Measurements from ENCODE around the gene DNAH1. TPM values are rescaled to one million over a fixed set of nuclear protein-coding genes. Genes with fewer than 3 reads are reported as not detected.

DNAH1 gene
- total and polyA plus RNA-seq, 2 experiments from 2014 or later, result 4.0 to 4.2 TPM

DNA sequence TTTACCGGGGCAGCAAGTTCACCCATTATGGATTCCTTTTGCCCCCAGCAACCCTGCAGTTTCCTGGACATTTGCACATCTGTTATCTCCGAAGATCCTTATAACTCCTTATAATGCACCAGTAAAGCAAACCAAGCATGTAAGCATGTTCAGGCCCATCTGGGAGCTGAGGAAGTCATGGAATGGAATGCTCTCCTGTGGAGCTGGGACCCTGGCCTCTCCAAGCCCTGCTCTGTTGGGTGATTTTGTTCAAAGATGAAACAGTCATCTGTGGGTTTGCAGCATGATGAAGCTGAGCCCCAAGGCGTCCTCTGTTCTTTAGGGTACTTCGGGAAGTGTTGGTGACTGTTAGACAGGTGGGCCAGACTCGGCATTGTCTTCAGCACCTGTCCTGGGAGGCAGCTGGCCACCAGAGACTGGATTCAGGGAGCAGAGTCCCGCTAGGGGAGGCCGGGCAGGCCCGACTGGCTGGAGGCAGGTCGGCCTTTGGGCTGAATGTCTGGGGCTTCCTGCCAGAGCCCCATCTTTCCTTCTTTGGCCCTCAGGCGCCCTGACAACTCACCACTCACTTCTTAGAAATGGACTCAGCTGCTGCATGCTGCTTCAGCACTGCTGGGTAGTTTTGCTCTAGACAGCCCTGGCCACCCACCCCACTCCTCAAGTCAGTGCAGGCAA lies 3.9 kb downstream of the DNAH1 start:
- Histone ChIP-seq H3K4me2 (no peak overlapping the region), H3K27me3 (no peaks in the 10 kb centered on the region), H4K20me1 (ENCODE audit: insufficient read depth, poor library complexity, severe bottlenecking) (no peaks in the 10 kb centered on the region), H3K4me1 (ENCODE audit: insufficient read depth) (peaks cover 8% of the 10 kb centered on the region), H3K4me3 (no peak overlapping the region), H3K9me3 (ENCODE audit: low read depth) (no peaks in the 10 kb centered on the region), H3K79me2 (no peaks in the 10 kb centered on the region), H3K9me2 (replicated peaks; ENCODE audit: insufficient read depth) (no peaks in the 10 kb centered on the region), H3K36me3 (replicated peaks; ENCODE audit: insufficient read depth, low read depth) (no peaks in the 10 kb centered on the region), H3K27ac (no peak overlapping the region), H2AFZ (no peak overlapping the region)
- TF ChIP-seq EZH2 (IDR thresholded peaks at IDR 0.05; ENCODE audit: borderline replicate concordance) (no peak), EZH2phosphoT487 (IDR thresholded peaks at IDR 0.05; ENCODE audit: low read depth, severe bottlenecking, unreplicated experiment) (no peak)
- TF ChIP-seq, protein P1, sequence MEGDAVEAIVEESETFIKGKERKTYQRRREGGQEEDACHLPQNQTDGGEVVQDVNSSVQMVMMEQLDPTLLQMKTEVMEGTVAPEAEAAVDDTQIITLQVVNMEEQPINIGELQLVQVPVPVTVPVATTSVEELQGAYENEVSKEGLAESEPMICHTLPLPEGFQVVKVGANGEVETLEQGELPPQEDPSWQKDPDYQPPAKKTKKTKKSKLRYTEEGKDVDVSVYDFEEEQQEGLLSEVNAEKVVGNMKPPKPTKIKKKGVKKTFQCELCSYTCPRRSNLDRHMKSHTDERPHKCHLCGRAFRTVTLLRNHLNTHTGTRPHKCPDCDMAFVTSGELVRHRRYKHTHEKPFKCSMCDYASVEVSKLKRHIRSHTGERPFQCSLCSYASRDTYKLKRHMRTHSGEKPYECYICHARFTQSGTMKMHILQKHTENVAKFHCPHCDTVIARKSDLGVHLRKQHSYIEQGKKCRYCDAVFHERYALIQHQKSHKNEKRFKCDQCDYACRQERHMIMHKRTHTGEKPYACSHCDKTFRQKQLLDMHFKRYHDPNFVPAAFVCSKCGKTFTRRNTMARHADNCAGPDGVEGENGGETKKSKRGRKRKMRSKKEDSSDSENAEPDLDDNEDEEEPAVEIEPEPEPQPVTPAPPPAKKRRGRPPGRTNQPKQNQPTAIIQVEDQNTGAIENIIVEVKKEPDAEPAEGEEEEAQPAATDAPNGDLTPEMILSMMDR (IDR thresholded peaks at IDR 0.05; ENCODE audit: poor library complexity), result no peak
- DNase-seq (ENCODE audit: low spot score), result no peak
- 84% methylated on average over 10 of the region's 10 CpGs for WGBS (ENCODE audit: low lambda C conversion rate, missing lambda C conversion rate)

DNA sequence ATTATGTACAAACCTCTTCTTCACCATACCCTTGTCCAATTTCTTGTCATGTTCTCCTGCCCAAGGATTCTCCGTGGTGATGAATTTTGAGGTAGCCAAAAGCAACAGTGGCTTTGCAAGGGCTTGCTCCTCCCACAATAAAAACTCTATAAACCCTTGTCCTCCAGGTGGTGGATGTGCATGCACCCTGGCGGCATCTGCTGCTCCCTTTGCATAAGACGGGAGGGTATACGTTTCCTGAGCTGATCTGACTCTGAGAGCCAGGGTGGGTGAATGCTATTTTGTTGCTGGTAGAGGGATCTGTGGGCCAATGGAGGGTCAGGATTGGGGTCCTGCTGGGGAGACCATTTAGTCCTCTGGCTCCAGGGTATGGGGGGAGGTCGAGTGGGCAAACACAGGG lies 5.4 kb downstream of the DNAH1 start:
- no peak for DNase-seq (ENCODE audit: low spot score)
- Histone ChIP-seq H3K36me3 (replicated peaks; ENCODE audit: insufficient read depth, low read depth) (no peaks in the 10 kb centered on the region), H3K9me3 (ENCODE audit: low read depth) (no peaks in the 10 kb centered on the region), H3K27me3 (no peaks in the 10 kb centered on the region), H2AFZ (no peak overlapping the region), H4K20me1 (ENCODE audit: insufficient read depth, poor library complexity, severe bottlenecking) (no peaks in the 10 kb centered on the region), H3K4me1 (ENCODE audit: insufficient read depth) (peaks cover 8% of the 10 kb centered on the region), H3K4me2 (no peak overlapping the region), H3K4me3 (no peak overlapping the region), H3K79me2 (no peaks in the 10 kb centered on the region), H3K9me2 (replicated peaks; ENCODE audit: insufficient read depth) (no peaks in the 10 kb centered on the region), H3K27ac (no peak overlapping the region)
- TF ChIP-seq EZH2phosphoT487 (IDR thresholded peaks at IDR 0.05; ENCODE audit: low read depth, severe bottlenecking, unreplicated experiment) (no peak), EZH2 (IDR thresholded peaks at IDR 0.05; ENCODE audit: borderline replicate concordance) (no peak)
- TF ChIP-seq, protein P1 (IDR thresholded peaks at IDR 0.05; ENCODE audit: poor library complexity), result no peak
- 82% methylated on average over 5 of the region's 5 CpGs for WGBS (ENCODE audit: low lambda C conversion rate, missing lambda C conversion rate)

DNA sequence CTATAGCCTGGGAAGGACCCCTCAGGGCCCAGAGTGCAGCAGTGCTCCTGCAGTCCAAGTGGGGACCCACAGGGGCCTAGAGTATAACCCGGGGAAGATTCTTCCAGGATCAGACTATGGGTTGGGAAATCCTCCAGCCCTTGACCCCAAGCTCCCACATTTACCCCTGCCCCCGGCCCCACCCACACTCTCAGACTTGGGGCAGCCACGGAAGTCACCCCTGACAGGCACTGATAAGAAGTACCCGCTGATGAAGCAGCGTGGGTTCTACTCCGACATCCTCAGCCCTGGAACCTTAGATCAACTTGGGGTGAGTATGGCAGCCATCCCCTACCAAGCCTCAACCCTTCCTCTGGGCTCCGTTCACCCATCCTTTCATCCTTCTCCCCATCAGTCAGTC lies 6.3 kb downstream of the DNAH1 start:
- no peaks in the 10 kb centered on the region for H3K9me3 ChIP-seq (ENCODE audit: low read depth)
- H3K4me3 ChIP-seq, result no peak overlapping the region
- no peak overlapping the region for H2AFZ ChIP-seq
- no peaks in the 10 kb centered on the region for H3K79me2 ChIP-seq
- H3K27me3 ChIP-seq, result no peaks in the 10 kb centered on the region
- WGBS (ENCODE audit: low lambda C conversion rate, missing lambda C conversion rate), result 90% methylated on average over 6 of the region's 7 CpGs
- H3K27ac ChIP-seq, result no peak overlapping the region
- no peaks in the 10 kb centered on the region for H4K20me1 ChIP-seq (ENCODE audit: insufficient read depth, poor library complexity, severe bottlenecking)
- H3K9me2 ChIP-seq (replicated peaks; ENCODE audit: insufficient read depth), result no peaks in the 10 kb centered on the region
- TF ChIP-seq, protein P1 (IDR thresholded peaks at IDR 0.05; ENCODE audit: poor library complexity), result no peak
- peaks cover 4% of the 10 kb centered on the region for H3K4me1 ChIP-seq (ENCODE audit: insufficient read depth)
- no peak overlapping the region for H3K4me2 ChIP-seq
- DNase-seq (ENCODE audit: low spot score), result no peak
- H3K36me3 ChIP-seq (replicated peaks; ENCODE audit: insufficient read depth, low read depth), result no peaks in the 10 kb centered on the region

Data from hepatocyte (in vitro differentiated cells).